HCT116 (cell line): Measurements from ENCODE around the gene FADD. TPM values are rescaled to one million over a fixed set of nuclear protein-coding genes. Genes with fewer than 3 reads are reported as not detected.

Experiments used
- ATAC-seq: fragments of 200-7000 bp; cut with Tn5 transposase; 2 replicates; pipeline ENCODE4 v1.9.1; 2020; ENCODE audit warnings: mild to moderate bottlenecking, moderate library complexity
- BruUV-seq: library from RNA; stranded (reverse); fragments of 400-500 nt; replicated peaks from 2 replicates; lab custom pipeline; 2021; lab: Mats Ljungman, UMichigan
- CTCF ChIA-PET: fragments of 300-600 bp; sonication (Branson Sonifier 250); formaldehyde crosslinking; loops from one replicate; lab custom pipeline; 2021; ENCODE audit warnings: antibody characterized with exemption; lab: Charles Lee
- POLR2A ChIA-PET: fragments of 300-600, 350-600 bp; sonication (Branson Sonifier 250); formaldehyde crosslinking; loops from one replicate; lab custom pipeline; 2021; ENCODE audit warnings: antibody characterized with exemption; lab: Charles Lee
- RAD21 ChIA-PET, 2 experiments: fragments of 300-600 bp; sonication (Branson Sonifier 250); formaldehyde crosslinking; loops; one replicate each; lab custom pipeline; 2023; ENCODE audit warnings: low total read pairs in 2 of 2; ENCODE audit not compliant: uncharacterized antibody in 2 of 2, unreplicated experiment in 2 of 2, low non-redundant PET in 1 of 2; lab: Charles Lee
- DNase-seq: peaks from one replicate; pipeline ENCODE4 v3.0.0-alpha.2; 2010; ENCODE audit warnings: low read depth, low spot score
- H2AFZ ChIP-seq: fragments of 200-600 bp; shearing (Covaris generic), sonication (generic); 2 replicates; pipeline ENCODE4 v1.6.1; 2017; ENCODE audit warnings: low read depth, mixed run types, mixed read lengths, antibody characterized with exemption, low read length; ENCODE audit not compliant: poor library complexity, severe bottlenecking
- H3K27ac ChIP-seq: 2 replicates; pipeline ENCODE4 v1.5.1; 2012; ENCODE audit warnings: low read depth, low read length
- H3K27me3 ChIP-seq: fragments of 200-600 bp; sonication (generic); 2 replicates; pipeline ENCODE4 v1.6.1; 2016; ENCODE audit warnings: mixed run types, low read length, mixed read lengths; ENCODE audit not compliant: insufficient read depth
- H3K36me3 ChIP-seq, 2 experiments: fragments of 200-500 bp in 1 of 2; fragments of 200-600 bp in 1 of 2; sonication (Bioruptor generic) in 1 of 2; sonication (generic) in 1 of 2; 2 replicates each; pipeline versions ENCODE4 v1.5.1 to v1.6.1; 2014 to 2016; ENCODE audit warnings: low read length in 2 of 2, inconsistent platforms in 1 of 2, mixed read lengths in 1 of 2, mixed run types in 1 of 2; ENCODE audit not compliant: insufficient read depth in 2 of 2, control insufficient read depth in 1 of 2
- H3K4me1 ChIP-seq, 2 experiments: fragments of 200-600 bp in 1 of 2; sonication (generic) in 1 of 2; 2 replicates each; pipeline versions ENCODE4 v1.5.1 to v1.6.1; 2012 to 2017; ENCODE audit warnings: low read length in 2 of 2, inconsistent platforms in 1 of 2, mild to moderate bottlenecking in 1 of 2, mixed read lengths in 1 of 2, mixed run types in 1 of 2, moderate library complexity in 1 of 2; ENCODE audit not compliant: insufficient read depth in 2 of 2, control insufficient read depth in 1 of 2
- H3K4me2 ChIP-seq: fragments of 200-600 bp; sonication (generic); 2 replicates; pipeline ENCODE4 v1.6.1; 2017; ENCODE audit warnings: mixed run types, low read length, mixed read lengths
- H3K4me3 ChIP-seq, 2 experiments: fragments of 200-600 bp in 1 of 2; sonication (generic) in 1 of 2; replicated peaks in 1 of 2; 2 replicates each; pipeline ENCODE4 v1.5.1; 2011 to 2016; ENCODE audit warnings: low read length in 2 of 2, control low read depth in 1 of 2, low read depth in 1 of 2, mild to moderate bottlenecking in 1 of 2, mixed read lengths in 1 of 2, mixed run types in 1 of 2
- H3K79me2 ChIP-seq: fragments of 200-600 bp; sonication (generic); 2 replicates; pipeline ENCODE4 v1.6.1; 2017; ENCODE audit warnings: mild to moderate bottlenecking, mixed run types, low read length, moderate library complexity, mixed read lengths; ENCODE audit not compliant: insufficient read depth
- H3K9ac ChIP-seq: fragments of 200-600 bp; sonication (generic); 2 replicates; pipeline ENCODE4 v1.6.1; 2016; ENCODE audit warnings: low read length, mixed read lengths
- H3K9me2 ChIP-seq: fragments of 200-600 bp; sonication (generic), shearing (Covaris generic); 2 replicates; pipeline ENCODE4 v1.6.1; 2017; ENCODE audit warnings: mixed run types, mild to moderate bottlenecking, moderate library complexity; ENCODE audit not compliant: insufficient read depth
- H3K9me3 ChIP-seq, 2 experiments: fragments of 200-500 bp in 1 of 2; fragments of 200-600 bp in 1 of 2; sonication (Bioruptor generic) in 1 of 2; sonication (generic) in 1 of 2; 2 replicates each; pipeline ENCODE4 v1.6.1; 2014 to 2017; ENCODE audit warnings: low read length in 2 of 2, mixed read lengths in 2 of 2, inconsistent platforms in 1 of 2, low read depth in 1 of 2, mild to moderate bottlenecking in 1 of 2, mixed run types in 1 of 2, moderate library complexity in 1 of 2; ENCODE audit not compliant: control insufficient read depth in 1 of 2, insufficient read depth in 1 of 2
- H4K20me1 ChIP-seq: fragments of 200-600 bp; sonication (generic), shearing (Covaris generic); 2 replicates; pipeline ENCODE4 v1.6.1; 2017; ENCODE audit warnings: mixed run types, mild to moderate bottlenecking, moderate library complexity; ENCODE audit not compliant: insufficient read depth
- CEBPB ChIP-seq: IDR thresholded peaks from 2 replicates; pipeline ENCODE4 v1.6.1; 2012; ENCODE audit warnings: low read depth
- CTCF ChIP-seq, 3 experiments: fragments of 200-600 bp in 1 of 3; sonication (generic) in 1 of 3; IDR thresholded peaks in 2 of 3; conservative IDR thresholded peaks in 1 of 3; 2 replicates each; pipeline ENCODE4 v1.5.1; 2012 to 2017; ENCODE audit warnings: low read depth in 2 of 3, low read length in 2 of 3, antibody characterized with exemption in 1 of 3, borderline replicate concordance in 1 of 3, control low read depth in 1 of 3, mild to moderate bottlenecking in 1 of 3, mixed read lengths in 1 of 3, mixed run types in 1 of 3, moderate library complexity in 1 of 3; ENCODE audit not compliant: insufficient read depth in 1 of 3
- EGR1 ChIP-seq: IDR thresholded peaks from 2 replicates; pipeline ENCODE4 v1.6.1; 2012; ENCODE audit warnings: low read depth
- ELF1 ChIP-seq: IDR thresholded peaks from 2 replicates; pipeline ENCODE4 v1.6.1; 2012; ENCODE audit warnings: low read depth, borderline replicate concordance
- EZH2 ChIP-seq: fragments of 200-600 bp; sonication (generic); IDR thresholded peaks from 2 replicates; pipeline ENCODE4 v1.6.1; 2017; ENCODE audit warnings: antibody characterized with exemption, mixed run types
- EZH2phosphoT487 ChIP-seq: fragments of 200-600 bp; IDR thresholded peaks from 2 replicates; pipeline ENCODE4 v1.6.1; 2018; ENCODE audit warnings: antibody characterized with exemption, borderline replicate concordance
- FOSL1 ChIP-seq: IDR thresholded peaks from 2 replicates; pipeline ENCODE4 v1.6.1; 2012; ENCODE audit warnings: low read depth
- JUND ChIP-seq: IDR thresholded peaks from 2 replicates; pipeline ENCODE4 v1.6.1; 2012
- POLR2AphosphoS5 ChIP-seq: IDR thresholded peaks from 2 replicates; pipeline ENCODE4 v1.6.1; 2011; ENCODE audit warnings: mild to moderate bottlenecking, low read depth, low read length, moderate library complexity
- RAD21 ChIP-seq: IDR thresholded peaks from 2 replicates; pipeline ENCODE4 v1.6.1; 2012; ENCODE audit warnings: low read depth, mild to moderate bottlenecking
- REST ChIP-seq: IDR thresholded peaks from 2 replicates; pipeline ENCODE4 v1.6.1; 2012; ENCODE audit warnings: low read depth
- SIN3A ChIP-seq: IDR thresholded peaks from 2 replicates; pipeline ENCODE4 v1.6.1; 2012; ENCODE audit warnings: low read depth
- SP1 ChIP-seq: IDR thresholded peaks from 2 replicates; pipeline ENCODE4 v1.6.1; 2012; ENCODE audit warnings: low read depth
- SRF ChIP-seq: IDR thresholded peaks from 2 replicates; pipeline ENCODE4 v1.6.1; 2012; ENCODE audit warnings: low read depth
- TCF7L2 ChIP-seq: IDR thresholded peaks from 2 replicates; pipeline ENCODE4 v1.7.0; 2011; ENCODE audit warnings: borderline replicate concordance, inconsistent platforms; ENCODE audit not compliant: insufficient read depth, insufficient read length; ENCODE audit errors: extremely low read depth
- ZNF274 ChIP-seq: fragments of 200-500 bp; sonication (Bioruptor generic); IDR thresholded peaks from 2 replicates; pipeline ENCODE4 v1.6.1; 2014; ENCODE audit warnings: mild to moderate bottlenecking, low read depth, low read length, inconsistent platforms
- intact Hi-C: fragments of 100-400 bp; cut with micrococcal nuclease; formaldehyde crosslinking; loops from 2 replicates; pipeline ENCODE4 v1.10.0; 2022
- total RNA-seq: library from RNA; stranded (reverse); gene quantifications from one replicate; pipeline ENCODE4 v1.2.1, GENCODE V29; 2021; ENCODE audit not compliant: unreplicated experiment
- TF ChIP-seq, protein P1 (sequence below): IDR thresholded peaks from 2 replicates; pipeline ENCODE4 v1.6.1; 2012

FADD gene
- total RNA-seq, 1 experiment from 2014 or later = 26.7 TPM

GRCh38 chr11:70161043-70161625 lies 42.0 kb upstream of the FADD start (continued):
- no peak for TF ChIP-seq CTCF (IDR thresholded peaks at IDR 0.05 in 2 of 3, conservative IDR thresholded peaks at IDR 0.05 in 1 of 3; ENCODE audit: borderline replicate concordance in 1 of 3, insufficient read depth in 1 of 3, low read depth in 2 of 3, low read length in 2 of 3)
- TF ChIP-seq EZH2phosphoT487 = no peak
- TF ChIP-seq, protein P1, sequence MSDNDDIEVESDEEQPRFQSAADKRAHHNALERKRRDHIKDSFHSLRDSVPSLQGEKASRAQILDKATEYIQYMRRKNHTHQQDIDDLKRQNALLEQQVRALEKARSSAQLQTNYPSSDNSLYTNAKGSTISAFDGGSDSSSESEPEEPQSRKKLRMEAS = no peak
- no peak for TF ChIP-seq SP1
- no peak for TF ChIP-seq FOSL1
- no peak for TF ChIP-seq ELF1
- TF ChIP-seq EGR1 = no peak

DNA sequence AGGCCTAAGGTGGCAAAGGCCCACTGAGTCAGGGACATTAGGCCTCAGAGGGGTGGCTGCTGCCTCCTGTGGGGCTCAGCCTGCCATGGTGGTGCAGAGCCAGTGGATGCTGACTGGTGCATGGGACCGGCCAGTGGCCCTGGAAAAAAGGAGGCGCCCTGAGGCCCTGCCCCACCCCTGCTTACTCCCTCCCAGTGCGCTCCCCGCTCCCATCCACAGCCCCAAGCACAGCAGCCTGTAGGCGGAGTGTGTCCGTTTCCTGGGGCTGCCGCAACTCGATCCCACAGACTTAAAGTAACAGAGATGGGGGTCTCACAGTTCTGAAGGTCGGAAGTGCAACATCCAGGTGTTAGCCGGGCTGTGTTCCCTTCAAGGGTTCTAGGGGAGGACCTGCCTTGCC lies 38.4 kb upstream of the FADD start:
- H3K79me2 ChIP-seq = no peaks in the 10 kb centered on the region
- H3K9me3 ChIP-seq = no peaks in the 10 kb centered on the region
- no peaks in the 10 kb centered on the region for H3K27me3 ChIP-seq
- POLR2A ChIA-PET = no interaction called here
- no TSS peak for BruUV-seq
- RAD21 ChIA-PET = interaction anchor here in 1 of 2 experiments (0.6 kb wide), 1 partner anchor 429 kb away, joined by 3 read pairs; no protein-coding TSS in a partner anchor
- intact Hi-C loops = no loop called here
- no peak overlapping the region for H2AFZ ChIP-seq
- H3K4me1 ChIP-seq = peaks cover 12 to 15% of the 10 kb centered on the region in 2 experiments
- H3K27ac ChIP-seq = no peak overlapping the region
- no peaks in the 10 kb centered on the region for H3K9me2 ChIP-seq
- no peak overlapping the region for H3K4me2 ChIP-seq
- ATAC-seq (no peak), DNase-seq (no peak)
- no peaks in the 10 kb centered on the region for H4K20me1 ChIP-seq
- no peak overlapping the region for H3K4me3 ChIP-seq
- CTCF ChIA-PET = no interaction called here
- H3K36me3 ChIP-seq = 0 out of 4 replicates have a peak, but pooled peaks cover 0 to 12% of the 10 kb centered on the region in 2 experiments
- no peak overlapping the region for H3K9ac ChIP-seq
- no peak for TF ChIP-seq RAD21
- TF ChIP-seq, protein P1 = no peak
- no peak for TF ChIP-seq TCF7L2
- TF ChIP-seq CTCF (IDR thresholded peaks at IDR 0.05 in 2 of 3, conservative IDR thresholded peaks at IDR 0.05 in 1 of 3; ENCODE audit: borderline replicate concordance in 1 of 3, insufficient read depth in 1 of 3, low read depth in 2 of 3, low read length in 2 of 3) = no peak
- TF ChIP-seq SRF = no peak
- TF ChIP-seq EZH2 = no peak
- TF ChIP-seq EGR1 = no peak
- TF ChIP-seq FOSL1 = no peak
- no peak for TF ChIP-seq REST
- TF ChIP-seq CEBPB = no peak
- no peak for TF ChIP-seq SIN3A
- TF ChIP-seq ZNF274 = no peak
- TF ChIP-seq JUND = no peak
- TF ChIP-seq POLR2AphosphoS5 = no peak
